Activated naive CD4-positive, alpha-beta T cell treated with anti-CD3 and anti-CD28 coated beads, Interleukin-2, amount 50 U/mL, for 24 hours (primary cell): ENCODE data around the gene NUDT8.
A peak's percentile ranks its signal among the peaks of the same experiment; 100 is the strongest.
"Not testable (repeated sequence)": the region's sequence is repeated elsewhere in the genome, so short reads cannot be mapped to it uniquely, and the experiment has no call there.

Experiments
- H3K27ac Mint-ChIP-seq: one replicate; pipeline ENCODE4 v1.8.0; 2021; ENCODE audit warnings: mild to moderate bottlenecking, mixed read lengths
- H3K27me3 Mint-ChIP-seq: one replicate; pipeline ENCODE4 v1.8.0; 2021; ENCODE audit warnings: mixed read lengths
- H3K36me3 Mint-ChIP-seq: one replicate; pipeline ENCODE4 v1.8.0; 2021; ENCODE audit warnings: mixed read lengths
- H3K4me1 Mint-ChIP-seq: one replicate; pipeline ENCODE4 v1.8.0; 2021; ENCODE audit warnings: mixed read lengths
- H3K4me3 Mint-ChIP-seq: one replicate; pipeline ENCODE4 v1.8.0; 2021; ENCODE audit warnings: mild to moderate bottlenecking, mixed read lengths
- H3K9me3 Mint-ChIP-seq: one replicate; pipeline ENCODE4 v1.8.0; 2021; ENCODE audit warnings: mixed read lengths

NUDT8 gene

DNA sequence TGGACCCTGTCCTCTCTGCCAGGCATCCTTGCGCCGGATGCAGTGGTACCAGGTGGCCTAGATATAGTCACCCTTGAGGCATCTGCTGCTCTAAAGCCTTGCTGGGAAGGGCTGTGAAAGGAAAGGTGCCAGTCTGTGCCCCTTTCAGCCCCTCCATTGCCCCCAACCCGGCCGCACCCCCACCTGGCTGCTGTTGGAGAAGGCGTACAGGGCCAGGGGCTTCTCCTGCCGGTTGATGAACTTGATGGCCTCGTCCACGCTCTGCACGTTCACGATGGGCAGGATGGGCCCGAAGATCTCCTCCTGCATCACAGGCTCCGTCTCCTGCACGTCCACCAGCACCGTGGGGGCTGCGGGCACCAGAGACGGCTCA, 34.5 kb upstream of the NUDT8 start:
- no peak overlapping the region for H3K27ac Mint-ChIP-seq
- no peak overlapping the region for H3K4me3 Mint-ChIP-seq
- no peaks in the 10 kb centered on the region for H3K36me3 Mint-ChIP-seq
- no peaks in the 10 kb centered on the region for H3K9me3 Mint-ChIP-seq
- H3K27me3 Mint-ChIP-seq, result no peaks in the 10 kb centered on the region
- no peaks in the 10 kb centered on the region for H3K4me1 Mint-ChIP-seq

DNA sequence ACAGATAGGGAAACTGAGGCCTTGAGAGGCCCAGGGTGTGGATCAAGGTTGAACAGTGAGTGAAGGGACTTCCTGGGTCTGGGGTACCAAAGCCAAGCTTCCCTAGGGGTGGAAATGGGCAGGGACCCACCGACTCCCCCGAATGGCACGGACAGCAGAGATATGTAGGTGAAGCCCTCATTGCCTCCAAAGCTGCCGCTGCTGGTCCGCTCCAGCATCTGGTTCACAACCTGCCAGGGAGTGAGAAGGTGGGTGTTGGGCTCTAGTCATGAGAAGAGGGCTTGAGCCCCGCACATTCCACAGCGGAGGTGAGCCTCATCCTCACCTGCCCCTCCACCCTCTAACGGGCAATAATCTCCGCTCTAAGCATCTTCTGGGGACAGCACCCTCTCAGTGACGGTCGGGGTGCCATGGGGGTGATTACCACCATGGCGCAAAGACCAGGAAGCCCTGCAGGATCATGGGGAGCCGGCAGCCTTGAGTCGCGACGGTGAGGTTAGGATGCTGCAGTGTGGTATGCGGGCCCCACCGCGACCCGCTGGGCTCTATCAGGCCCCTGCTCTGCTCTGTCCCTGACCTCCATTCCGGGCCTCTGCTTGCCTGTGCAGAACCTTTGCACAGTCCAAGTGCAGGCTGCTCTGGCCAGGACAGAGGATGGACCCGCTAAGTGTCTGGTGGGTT, 33.9 kb upstream of the NUDT8 start:
- H3K27me3 Mint-ChIP-seq, result no peaks in the 10 kb centered on the region
- H3K4me3 Mint-ChIP-seq, result no peak overlapping the region
- no peaks in the 10 kb centered on the region for H3K4me1 Mint-ChIP-seq
- no peaks in the 10 kb centered on the region for H3K9me3 Mint-ChIP-seq
- no peaks in the 10 kb centered on the region for H3K36me3 Mint-ChIP-seq
- H3K27ac Mint-ChIP-seq, result no peak overlapping the region

DNA sequence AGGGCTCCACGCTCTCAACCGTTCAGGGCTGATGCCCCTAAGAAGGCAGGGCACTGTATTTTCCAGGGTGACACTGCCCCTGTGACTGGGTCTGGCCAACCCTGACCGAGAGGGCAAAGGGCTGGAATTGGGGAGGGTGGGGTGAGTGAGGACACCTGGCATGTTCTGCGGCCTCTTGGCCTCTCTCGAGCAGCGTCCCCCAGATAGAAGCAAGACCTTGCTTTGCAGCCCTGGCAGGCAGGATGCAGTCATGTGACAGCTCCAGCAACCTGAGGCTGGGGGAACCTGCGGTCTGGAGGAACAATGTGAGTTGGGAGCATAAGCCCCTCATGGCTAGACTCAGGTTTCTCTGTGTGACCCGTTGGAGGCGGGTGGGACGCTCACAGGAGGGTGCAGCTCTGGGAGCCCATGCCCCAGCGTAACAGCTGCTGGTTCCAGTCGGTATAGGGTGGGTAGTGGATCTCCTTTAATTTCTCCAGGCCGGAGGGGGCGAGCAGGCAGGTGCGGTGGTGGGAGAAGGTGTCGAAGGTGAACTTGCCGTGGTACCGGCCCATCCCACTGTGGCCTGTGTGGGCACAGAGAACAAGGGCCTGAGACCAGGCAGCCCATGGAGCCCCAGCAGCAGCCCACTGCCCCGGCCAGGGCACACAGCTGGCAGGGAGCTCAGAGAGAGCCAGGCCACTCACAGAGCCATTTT, 33.2 kb upstream of the NUDT8 start:
- H3K9me3 Mint-ChIP-seq, result no peaks in the 10 kb centered on the region
- H3K4me1 Mint-ChIP-seq, result no peaks in the 10 kb centered on the region
- H3K27me3 Mint-ChIP-seq, result no peaks in the 10 kb centered on the region
- H3K36me3 Mint-ChIP-seq, result no peaks in the 10 kb centered on the region
- H3K4me3 Mint-ChIP-seq, result no peak overlapping the region
- no peak overlapping the region for H3K27ac Mint-ChIP-seq

DNA sequence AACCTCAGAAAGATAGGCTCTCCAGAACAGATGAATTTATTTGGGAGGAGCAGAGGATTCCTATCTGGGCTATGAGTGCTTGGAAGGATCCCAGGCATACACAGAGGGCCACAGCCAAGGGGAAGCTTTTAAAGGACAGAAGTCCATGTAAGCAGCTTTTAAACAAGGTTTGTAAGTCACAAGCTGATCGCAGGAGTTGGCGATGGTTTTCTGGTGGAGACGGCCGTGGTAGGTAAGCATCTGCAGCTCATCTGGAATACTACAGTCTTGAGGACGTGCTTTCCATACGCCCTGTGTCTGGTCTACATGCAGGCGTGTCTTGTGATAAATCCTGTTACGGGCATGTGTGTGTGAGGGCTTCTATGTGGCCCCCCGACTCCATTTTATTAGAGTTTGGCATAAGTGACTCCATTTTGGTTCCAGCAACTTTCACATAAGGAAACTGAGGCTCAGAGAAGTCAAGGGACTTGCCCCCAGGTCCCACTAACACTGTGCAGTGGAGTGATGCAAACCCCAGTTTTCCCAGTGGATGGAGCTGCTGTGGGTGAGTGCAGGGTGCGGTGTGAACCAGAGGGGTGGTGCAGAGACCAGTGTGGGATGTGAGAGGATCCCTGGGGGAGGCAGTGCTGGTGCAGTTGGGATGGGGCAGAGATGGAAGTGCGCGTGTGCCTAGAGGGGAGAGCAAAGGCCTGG, 32.6 kb upstream of the NUDT8 start:
- Mint-ChIP-seq H3K36me3 (no peaks in the 10 kb centered on the region), H3K27ac (no peak overlapping the region), H3K4me1 (no peaks in the 10 kb centered on the region), H3K9me3 (no peaks in the 10 kb centered on the region), H3K27me3 (no peaks in the 10 kb centered on the region), H3K4me3 (no peak overlapping the region)

GRCh38 chr11:67660752-67661151, 31.0 kb upstream of the NUDT8 start:
- H3K27me3 Mint-ChIP-seq, H3K27ac Mint-ChIP-seq, H3K4me1 Mint-ChIP-seq, H3K36me3 Mint-ChIP-seq, H3K4me3 Mint-ChIP-seq, H3K9me3 Mint-ChIP-seq: not testable (repeated sequence)

DNA sequence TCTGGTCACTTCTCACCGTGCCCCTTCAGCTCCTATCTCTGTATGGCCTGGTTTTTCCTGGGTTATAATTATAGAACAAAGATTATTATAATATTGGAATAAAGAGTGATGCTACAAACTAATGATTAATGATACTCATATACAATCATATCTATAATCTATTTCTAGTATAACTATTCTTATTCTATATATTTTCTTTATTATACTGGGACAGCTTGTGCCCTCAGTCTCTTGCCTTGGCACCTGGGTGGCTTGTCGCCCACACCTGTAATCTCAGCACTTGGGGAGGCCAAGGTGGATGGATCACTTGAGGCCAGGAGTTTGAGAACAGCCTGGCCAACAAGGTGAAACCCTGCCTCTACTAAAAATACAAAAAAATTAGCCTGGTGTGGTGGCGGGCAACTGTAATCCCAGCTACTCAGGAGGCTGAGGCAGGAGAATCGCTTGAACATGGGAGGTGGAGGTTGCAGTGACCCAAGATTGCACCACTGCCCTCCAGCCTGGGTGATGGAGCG, 30.0 kb upstream of the NUDT8 start:
- H3K4me3 Mint-ChIP-seq, result not testable (repeated sequence)

GRCh38 chr11:67657300-67657699, 27.6 kb upstream of the NUDT8 start:
- Mint-ChIP-seq H3K9me3 (no peaks in the 10 kb centered on the region), H3K4me3 (no peak overlapping the region), H3K27ac (no peak overlapping the region), H3K4me1 (no peaks in the 10 kb centered on the region), H3K27me3 (no peaks in the 10 kb centered on the region), H3K36me3 (no peaks in the 10 kb centered on the region)

More for the DNA sequence above, 30.0 kb upstream of the NUDT8 start:
- not testable (repeated sequence) for H3K27me3 Mint-ChIP-seq, H3K4me1 Mint-ChIP-seq, H3K36me3 Mint-ChIP-seq, H3K27ac Mint-ChIP-seq, H3K9me3 Mint-ChIP-seq

DNA sequence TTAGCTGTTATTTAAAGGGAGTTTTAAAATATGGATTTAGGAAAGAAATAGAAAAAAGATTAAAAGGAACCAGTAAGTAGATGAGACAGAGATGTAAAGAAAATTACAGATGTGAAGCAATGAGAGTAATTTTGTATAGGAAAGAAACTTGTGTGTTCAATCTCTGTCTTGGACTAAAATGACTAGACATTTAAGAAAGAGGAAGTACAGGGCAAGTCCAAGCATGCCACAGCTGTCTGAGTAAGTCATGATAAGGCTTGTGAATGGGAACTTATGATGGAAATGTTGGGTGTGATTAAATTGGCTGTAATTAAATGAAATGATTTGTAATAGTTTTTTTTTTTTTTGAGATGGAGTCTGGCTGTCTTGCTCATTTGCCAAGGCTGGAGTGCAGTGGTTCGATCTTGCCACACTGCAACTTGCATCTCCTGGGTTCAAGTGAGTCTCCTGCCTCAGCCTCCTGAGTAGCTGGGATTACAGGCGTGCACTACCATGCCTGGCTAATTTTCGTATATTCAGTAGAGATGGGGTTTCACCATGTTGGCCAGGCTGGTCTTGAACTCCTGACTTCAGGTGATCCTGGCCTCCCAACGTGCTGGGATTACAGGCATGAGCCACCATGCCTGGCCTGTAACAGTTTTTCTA, 26.7 kb upstream of the NUDT8 start:
- Mint-ChIP-seq H3K27ac (no peak overlapping the region), H3K4me1 (no peaks in the 10 kb centered on the region), H3K27me3 (no peaks in the 10 kb centered on the region), H3K9me3 (no peaks in the 10 kb centered on the region), H3K36me3 (no peaks in the 10 kb centered on the region), H3K4me3 (no peak overlapping the region)

DNA sequence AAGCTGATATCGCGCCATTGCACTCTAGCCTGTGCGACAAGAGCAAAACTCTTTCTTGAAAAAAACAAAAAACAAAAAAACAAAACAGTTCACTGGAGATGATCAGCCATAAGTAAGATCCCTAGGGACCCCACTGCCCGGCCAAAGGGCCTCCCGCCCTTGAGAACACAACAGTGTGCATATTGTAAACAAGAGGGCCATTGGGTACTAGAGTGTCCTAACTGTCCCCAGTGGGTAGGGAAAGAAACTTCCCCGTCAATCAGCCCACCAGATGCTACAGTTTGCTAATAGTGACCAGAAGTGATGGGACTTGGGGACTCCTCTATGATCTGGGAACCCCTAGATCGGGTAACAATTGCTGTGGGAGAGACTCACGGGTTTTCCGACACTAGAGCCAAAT, 24.5 kb upstream of the NUDT8 start:
- H3K4me1 Mint-ChIP-seq, result peaks cover 14% of the 10 kb centered on the region
- no peaks in the 10 kb centered on the region for H3K36me3 Mint-ChIP-seq
- no peak overlapping the region for H3K4me3 Mint-ChIP-seq
- no peak overlapping the region for H3K27ac Mint-ChIP-seq
- no peaks in the 10 kb centered on the region for H3K9me3 Mint-ChIP-seq
- H3K27me3 Mint-ChIP-seq, result no peaks in the 10 kb centered on the region

- Mint-ChIP-seq H3K27me3 (no peaks in the 10 kb centered on the region), H3K4me3 (no peak overlapping the region), H3K36me3 (no peaks in the 10 kb centered on the region), H3K9me3 (no peaks in the 10 kb centered on the region), H3K4me1 (peaks cover 17% of the 10 kb centered on the region), H3K27ac (no peak overlapping the region)
These were observed 23.5 kb upstream of the NUDT8 start for GRCh38 chr11:67652965-67653845.

- no peaks in the 10 kb centered on the region for H3K27me3 Mint-ChIP-seq
- H3K9me3 Mint-ChIP-seq, result no peaks in the 10 kb centered on the region
- H3K4me3 Mint-ChIP-seq, result no peak overlapping the region
- no peaks in the 10 kb centered on the region for H3K36me3 Mint-ChIP-seq
- peaks cover 24% of the 10 kb centered on the region for H3K4me1 Mint-ChIP-seq
- no peak overlapping the region for H3K27ac Mint-ChIP-seq
These were observed 22.4 kb upstream of the NUDT8 start for GRCh38 chr11:67651976-67652781.

- Mint-ChIP-seq H3K27ac (peak overlapping the region; percentile 95), H3K4me3 (peak overlapping the region; percentile 91), H3K9me3 (no peaks in the 10 kb centered on the region), H3K36me3 (no peaks in the 10 kb centered on the region), H3K4me1 (peaks cover 37% of the 10 kb centered on the region), H3K27me3 (no peaks in the 10 kb centered on the region)
These were observed 20.1 kb upstream of the NUDT8 start for GRCh38 chr11:67649634-67650510.

DNA sequence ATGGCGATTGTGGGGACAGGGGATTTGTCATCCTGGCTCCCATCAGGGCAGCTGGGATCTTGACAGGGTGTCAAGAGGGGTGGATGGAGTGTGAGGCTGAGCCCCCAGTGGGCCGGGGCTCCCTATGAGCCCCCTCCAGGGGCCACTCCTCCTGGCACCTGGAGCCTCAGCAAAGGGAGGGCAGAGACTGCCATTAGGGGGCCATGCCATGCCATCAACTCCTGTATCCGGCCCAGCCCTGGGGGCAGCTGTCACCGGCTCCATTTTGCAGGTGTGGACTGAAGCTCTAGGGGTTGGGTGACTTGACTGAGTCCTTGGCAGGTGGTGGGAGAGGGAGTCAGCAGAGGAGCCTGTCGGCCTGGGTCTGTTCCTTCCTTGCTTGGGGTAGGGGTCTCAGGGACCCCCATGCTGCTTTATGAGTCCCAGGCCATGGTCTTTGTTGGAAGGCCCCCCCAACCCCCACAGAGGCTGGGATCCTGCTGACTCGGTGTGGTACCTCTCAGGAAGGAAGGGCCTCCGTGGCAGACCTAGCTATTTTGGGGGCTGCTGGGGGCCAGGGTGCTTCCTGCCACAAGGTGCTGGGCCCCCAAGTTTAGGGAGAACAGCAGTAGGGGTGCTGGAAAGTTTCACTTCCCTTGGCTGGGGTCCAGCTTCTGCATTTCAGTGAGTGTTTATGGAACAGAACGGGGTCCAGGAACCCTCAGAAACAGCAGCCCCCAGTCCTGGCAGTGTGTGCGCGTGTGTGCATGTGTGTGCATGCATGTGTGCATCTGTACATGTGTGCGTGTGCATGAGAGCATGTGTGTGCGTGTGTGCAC, 19.3 kb upstream of the NUDT8 start:
- Mint-ChIP-seq H3K36me3 (no peaks in the 10 kb centered on the region), H3K27me3 (no peaks in the 10 kb centered on the region), H3K9me3 (no peaks in the 10 kb centered on the region), H3K27ac (no peak overlapping the region), H3K4me1 (peaks cover 37% of the 10 kb centered on the region), H3K4me3 (no peak overlapping the region)
